D721Med (cell line): ENCODE data around the gene KIFAP3.
"Not testable (repeated sequence)": the region's sequence is repeated elsewhere in the genome, so short reads cannot be mapped to it uniquely, and the experiment has no call there.

Experiments used
- DNase-seq: peaks from one replicate; pipeline ENCODE4 v3.0.0; 2011; ENCODE audit warnings: low spot score; ENCODE audit not compliant: insufficient read length
- FAIRE-seq: peaks from 2 replicates; lab custom pipeline; 2011; peaks lifted over from hg19 to GRCh38; lab: Jason Lieb, UNC
- TF ChIP-seq, protein P1 (sequence below): IDR thresholded peaks from 2 replicates; pipeline ENCODE4 v1.5.1; 2012; ENCODE audit warnings: mild to moderate bottlenecking, control low read depth; ENCODE audit not compliant: insufficient read depth; ENCODE audit errors: missing control alignments

KIFAP3 gene

DNA sequence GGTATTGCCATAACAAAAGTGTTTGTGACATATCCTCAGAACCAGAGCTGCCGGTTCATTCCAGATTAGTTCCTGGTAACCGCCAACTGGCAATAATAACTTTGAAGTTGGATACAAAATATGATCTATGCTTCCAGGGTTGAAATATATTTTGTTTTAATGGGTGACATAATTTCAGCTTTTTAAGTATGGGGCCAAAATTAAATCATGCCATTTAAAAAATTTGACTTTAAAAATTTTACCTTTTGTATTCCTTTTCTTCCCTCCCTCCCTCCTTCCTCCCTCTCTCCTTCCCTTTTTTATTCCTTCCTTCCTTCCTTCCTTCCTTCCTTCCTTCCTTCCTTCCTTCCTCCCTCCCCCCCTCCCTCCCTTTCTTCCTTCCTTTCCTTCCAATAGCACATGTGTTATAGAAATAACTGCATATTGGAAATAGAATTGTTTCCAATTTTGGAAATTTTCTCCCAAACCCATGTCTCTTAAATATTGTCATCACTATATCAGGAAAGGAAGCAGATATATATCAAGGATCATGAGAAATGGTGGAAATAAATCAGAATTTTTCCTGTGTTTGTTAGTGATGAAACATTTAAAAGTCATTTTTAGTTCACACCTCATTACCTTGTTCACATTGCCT lies 12.0 kb upstream of the KIFAP3 start:
- no peak for FAIRE-seq
- TF ChIP-seq, protein P1, sequence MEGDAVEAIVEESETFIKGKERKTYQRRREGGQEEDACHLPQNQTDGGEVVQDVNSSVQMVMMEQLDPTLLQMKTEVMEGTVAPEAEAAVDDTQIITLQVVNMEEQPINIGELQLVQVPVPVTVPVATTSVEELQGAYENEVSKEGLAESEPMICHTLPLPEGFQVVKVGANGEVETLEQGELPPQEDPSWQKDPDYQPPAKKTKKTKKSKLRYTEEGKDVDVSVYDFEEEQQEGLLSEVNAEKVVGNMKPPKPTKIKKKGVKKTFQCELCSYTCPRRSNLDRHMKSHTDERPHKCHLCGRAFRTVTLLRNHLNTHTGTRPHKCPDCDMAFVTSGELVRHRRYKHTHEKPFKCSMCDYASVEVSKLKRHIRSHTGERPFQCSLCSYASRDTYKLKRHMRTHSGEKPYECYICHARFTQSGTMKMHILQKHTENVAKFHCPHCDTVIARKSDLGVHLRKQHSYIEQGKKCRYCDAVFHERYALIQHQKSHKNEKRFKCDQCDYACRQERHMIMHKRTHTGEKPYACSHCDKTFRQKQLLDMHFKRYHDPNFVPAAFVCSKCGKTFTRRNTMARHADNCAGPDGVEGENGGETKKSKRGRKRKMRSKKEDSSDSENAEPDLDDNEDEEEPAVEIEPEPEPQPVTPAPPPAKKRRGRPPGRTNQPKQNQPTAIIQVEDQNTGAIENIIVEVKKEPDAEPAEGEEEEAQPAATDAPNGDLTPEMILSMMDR = no peak
- no peak for DNase-seq

DNA sequence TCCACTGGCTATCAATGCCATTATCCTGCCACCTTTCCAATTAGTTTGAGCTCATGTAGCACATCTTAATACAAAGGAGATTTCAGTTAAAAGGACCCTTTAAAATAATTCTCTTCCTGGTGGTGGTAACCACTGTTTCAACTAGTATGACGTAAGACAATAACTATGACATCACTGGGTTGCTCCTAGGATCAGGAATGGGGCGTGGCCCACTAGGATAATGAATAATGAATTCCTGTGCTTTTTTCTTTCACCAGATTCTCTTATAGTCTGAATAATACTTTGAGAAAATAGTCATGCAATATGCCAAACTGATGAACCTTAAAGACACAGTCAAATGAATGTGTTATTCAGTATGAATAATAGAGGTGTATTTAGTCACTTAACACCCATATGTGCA lies 10.6 kb upstream of the KIFAP3 start:
- TF ChIP-seq, protein P1 = no peak
- no peak for DNase-seq
- no peak for FAIRE-seq

DNA sequence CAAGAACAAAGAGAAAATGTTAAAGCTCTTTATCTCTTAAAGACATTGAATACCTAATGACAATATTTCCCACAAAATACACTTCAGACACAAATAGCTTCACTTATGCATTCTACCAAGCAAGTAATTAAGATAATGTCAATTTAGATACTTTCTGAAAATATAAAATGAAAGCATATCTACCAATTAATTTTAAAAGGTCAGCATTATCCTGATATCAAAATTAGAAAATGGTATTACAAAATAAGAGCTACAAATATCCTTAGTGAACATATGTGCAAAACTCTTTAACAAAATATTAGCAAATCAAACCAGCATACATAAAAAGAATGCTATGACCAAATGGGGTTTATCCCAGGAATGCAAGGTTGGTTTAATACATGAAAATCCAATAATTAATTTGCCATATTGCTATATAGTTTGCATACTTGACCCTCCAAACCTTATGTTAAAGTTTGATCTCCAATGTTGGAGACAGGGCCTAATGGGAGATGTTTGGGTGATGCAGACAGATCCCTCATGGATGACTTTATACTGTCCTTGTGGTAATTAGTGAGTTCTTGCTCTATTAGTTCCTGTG lies 4.2 kb upstream of the KIFAP3 start:
- DNase-seq = no peak
- TF ChIP-seq, protein P1 = no peak
- peak; percentile 93 for FAIRE-seq

DNA sequence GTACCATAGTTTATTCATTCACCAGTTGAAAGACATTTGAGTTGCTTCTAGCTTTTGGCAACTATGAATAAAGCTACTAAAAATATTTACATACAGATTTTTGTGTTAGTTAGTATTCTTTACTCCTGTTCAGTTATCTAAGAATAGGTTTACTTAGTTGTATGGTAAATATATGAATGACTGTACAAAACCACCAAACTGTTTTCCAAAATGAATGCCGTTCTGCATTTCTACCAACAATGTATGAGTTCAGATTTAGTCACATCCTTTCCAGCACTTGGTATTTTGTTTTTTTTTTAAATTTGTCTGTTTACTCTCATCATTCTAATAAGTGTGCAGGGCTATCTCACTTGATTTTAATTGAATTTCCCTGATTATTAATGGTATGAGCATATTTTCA lies 3.4 kb upstream of the KIFAP3 start:
- DNase-seq = no peak
- FAIRE-seq = peak; percentile 46
- TF ChIP-seq, protein P1 = no peak

DNA sequence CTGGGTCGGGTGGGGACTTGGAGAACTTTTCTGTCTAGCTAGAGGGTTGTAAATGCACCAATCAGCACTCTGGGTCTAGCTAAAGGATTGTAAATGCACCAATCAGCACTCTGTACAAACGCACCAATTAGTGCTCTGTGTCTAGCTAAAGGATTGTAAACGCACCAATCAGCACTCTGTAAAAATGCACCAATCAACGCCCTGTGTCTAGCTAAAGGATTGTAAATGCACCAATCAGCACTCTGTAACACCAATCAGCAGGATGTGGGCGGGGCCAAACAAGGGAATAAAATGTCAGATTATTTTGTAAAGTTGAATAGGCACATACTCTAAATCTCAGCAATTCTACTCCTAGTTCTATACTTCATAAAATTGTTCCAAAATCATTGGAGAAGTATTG lies 2.5 kb upstream of the KIFAP3 start:
- not testable (repeated sequence) for FAIRE-seq, DNase-seq

DNA sequence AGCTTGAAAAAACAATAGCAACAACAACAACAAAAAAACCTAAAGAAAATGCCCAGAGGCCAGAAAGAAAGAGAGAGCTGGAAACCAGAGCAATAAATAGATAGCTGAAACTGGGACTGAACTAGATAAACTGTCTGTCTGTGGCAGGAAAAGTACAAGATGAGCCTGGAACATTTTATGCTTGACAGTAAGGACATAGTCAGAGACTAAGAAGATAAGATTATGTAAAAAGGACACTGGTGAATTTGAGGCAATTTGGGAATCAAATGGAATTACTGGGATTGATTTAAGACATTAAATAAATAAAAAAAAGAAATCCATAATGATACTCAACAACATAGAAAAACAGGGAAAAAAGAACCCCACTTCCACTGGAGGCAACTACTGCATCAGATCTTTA lies 1.7 kb upstream of the KIFAP3 start:
- FAIRE-seq (peak; percentile 66), DNase-seq (no peak)
- TF ChIP-seq, protein P1 = no peak

DNA sequence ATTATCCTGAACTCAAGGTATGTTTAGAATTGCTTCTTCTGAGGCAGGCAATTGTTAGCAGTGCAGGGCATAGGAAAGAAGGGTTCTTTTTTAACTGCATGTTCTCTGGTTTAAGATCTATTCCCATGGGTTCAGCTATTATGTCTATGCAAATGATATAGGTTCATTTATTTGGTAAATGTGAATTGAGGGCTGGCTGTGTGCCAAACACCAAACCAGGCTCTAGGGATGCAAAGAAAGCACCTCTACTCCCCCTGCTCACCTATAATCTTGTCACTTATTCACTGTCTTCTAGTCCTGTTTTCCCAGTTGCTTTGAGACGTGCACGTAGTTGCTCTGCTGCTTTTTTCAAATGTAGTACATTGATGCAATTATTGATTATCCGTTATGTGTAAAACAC lies 691 bp upstream of the KIFAP3 start:
- TF ChIP-seq, protein P1 = no peak
- no peak for FAIRE-seq
- no peak for DNase-seq
